HTR-8/SVneo (cell line): Measurements from ENCODE around the gene AP1G2.
A peak's percentile ranks its signal among the peaks of the same experiment; 100 is the strongest.
"Not testable (repeated sequence)": the region's sequence is repeated elsewhere in the genome, so short reads cannot be mapped to it uniquely, and the experiment has no call there.

Experiments used
- DNase-seq: peaks from one replicate; pipeline ENCODE4 v3.0.0; 2011; ENCODE audit warnings: low spot score, mixed read lengths; ENCODE audit not compliant: insufficient read length
- FAIRE-seq: peaks from 2 replicates; lab custom pipeline; 2011; peaks lifted over from hg19 to GRCh38; lab: Jason Lieb, UNC

Gene AP1G2

DNA sequence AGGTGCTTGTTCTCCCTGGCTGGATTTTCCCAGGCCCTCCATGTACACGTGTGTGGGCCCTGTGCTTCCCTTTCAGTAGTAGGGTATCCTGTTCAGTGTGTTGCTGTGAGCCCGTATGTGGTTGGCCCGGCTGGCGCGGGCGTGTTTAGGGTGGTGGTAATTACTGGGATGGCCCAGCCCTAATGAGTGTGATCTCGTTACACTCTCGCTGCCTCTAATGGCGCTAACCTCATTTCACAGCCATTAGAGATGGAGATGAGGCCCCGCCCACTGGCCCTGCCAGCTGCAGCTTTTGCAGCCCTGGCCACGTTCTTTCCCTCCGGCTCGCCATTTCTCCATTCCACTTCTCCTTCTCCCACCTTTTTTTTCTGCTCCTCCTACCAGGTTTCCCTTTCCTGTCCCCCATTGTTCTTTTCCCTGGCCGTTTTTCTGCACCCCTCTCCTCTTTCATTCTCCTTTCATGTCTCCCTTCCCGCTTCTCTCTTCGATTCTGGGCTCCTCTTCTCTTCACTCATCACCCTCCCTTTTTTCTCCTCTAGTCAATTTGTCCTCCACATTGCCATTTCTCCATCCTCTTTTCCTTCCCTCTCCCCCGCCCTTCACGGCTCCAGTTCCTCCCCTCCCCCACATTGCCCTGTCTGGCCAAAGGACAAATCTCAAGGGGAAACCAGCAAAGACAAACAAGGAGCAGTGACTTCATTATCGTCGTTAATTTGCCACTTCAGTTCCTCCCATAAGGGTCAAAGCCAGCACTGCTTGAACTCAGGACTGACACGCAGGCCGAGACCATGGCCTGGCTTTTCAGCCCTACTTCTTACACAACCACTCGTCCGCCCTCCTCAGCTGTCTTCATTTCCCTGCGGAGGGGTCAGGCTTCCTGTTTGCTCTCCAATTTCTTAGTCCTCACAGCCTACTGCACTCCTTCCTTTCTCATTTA is 22.8 kb downstream of the AP1G2 start:
- FAIRE-seq (no peak), DNase-seq (no peak)

DNA sequence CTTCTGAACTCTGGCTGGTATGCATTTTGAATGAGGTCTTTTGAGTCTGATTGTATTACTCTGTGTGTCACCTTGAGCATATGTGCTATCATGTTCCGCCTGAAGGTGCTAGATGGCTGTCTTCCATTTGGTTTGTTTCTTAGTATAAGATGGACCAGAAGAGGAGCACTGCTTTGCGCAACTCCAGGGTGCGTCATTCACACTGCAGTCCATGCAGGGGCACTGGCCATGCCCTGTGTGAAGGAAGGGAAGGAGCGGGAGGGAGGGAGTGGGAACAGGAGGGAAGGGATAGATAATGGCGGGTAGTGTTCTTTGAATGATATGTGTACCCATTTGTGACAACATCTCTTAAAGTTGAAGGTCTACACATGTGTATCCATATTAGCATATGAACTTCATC is 24.2 kb downstream of the AP1G2 start:
- FAIRE-seq (no peak), DNase-seq (no peak)

GRCh38 chr14:23542261-23542660 is 25.3 kb downstream of the AP1G2 start:
- no peak for FAIRE-seq
- no peak for DNase-seq

DNA sequence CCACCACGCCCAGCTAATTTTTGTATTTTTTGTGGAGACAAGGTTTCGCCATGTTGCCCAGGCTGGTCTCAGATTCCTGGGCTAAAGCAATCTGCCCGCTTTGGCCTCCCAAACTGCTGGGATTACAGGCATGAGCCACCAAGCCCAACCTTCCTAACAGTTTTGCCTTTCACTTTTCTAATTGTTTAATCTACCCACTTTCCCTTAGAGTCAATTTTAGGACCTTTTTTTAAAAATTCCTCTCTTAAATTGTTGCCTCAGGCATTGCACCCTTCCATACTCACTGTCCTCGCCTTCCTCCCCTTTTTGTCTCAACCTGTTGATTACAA is 27.5 kb downstream of the AP1G2 start:
- no peak for DNase-seq
- no peak for FAIRE-seq

GRCh38 chr14:23539248-23540140 is 28.1 kb downstream of the AP1G2 start:
- FAIRE-seq (no peak), DNase-seq (peak; percentile 53)

DNA sequence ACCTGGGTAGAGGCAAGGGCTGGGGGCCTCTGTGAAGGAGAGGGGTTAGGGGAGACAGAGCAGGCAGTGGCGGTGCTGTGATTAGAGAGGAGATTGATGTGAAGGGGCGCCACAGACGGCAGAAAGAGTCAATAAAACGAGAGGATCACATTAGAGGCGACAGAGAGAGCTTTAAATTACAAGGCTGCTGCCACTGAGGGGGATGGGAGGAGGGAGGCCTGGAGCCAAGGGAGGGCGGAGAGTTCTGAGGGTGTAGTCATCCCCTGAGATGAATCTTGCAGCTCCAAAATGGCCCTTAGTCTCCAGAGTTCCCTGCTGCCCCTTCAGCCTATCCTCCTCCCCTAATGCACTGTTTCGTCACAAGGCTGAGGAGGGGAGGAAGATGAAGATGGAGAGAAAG is 28.8 kb downstream of the AP1G2 start:
- FAIRE-seq (no peak), DNase-seq (no peak)

GRCh38 chr14:23538050-23538718 is 29.4 kb downstream of the AP1G2 start:
- no peak for FAIRE-seq
- no peak for DNase-seq

DNA sequence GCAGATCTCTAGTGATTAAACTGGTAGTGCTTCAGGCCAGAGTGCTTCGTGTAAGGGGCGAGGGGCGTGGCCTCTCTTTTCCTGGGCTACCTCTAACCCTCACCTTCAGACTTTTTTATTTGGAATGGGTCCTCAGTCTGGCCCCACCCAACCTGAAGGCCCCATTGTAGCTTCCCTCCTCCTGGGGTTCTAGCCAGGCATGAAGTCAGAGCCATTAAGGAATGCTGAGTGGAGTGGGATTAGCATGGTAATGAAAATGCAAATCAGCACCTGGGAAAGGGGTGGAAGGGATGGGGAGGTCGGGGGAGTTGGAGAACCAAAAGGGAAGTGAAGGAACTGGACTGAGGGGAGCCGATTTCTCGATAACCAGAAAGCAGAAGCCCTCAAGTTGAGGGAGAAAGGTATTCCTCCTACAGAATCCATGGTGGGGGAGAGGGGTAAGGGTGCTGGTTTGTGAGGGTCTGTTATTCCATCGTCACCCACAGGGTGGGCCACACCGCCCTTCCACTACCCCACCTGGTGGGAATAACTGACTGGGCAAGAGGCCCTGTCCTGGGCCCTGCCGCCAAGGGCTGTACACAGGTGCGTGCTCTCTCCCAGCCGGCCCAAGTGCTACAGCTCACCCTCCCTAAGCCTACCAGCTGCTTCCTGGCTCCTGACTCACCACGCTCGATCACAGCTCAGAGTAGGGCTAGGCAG is 30.1 kb downstream of the AP1G2 start:
- no peak for DNase-seq

GRCh38 chr14:23536906-23537305 is 30.7 kb downstream of the AP1G2 start:
- DNase-seq, FAIRE-seq: not testable (repeated sequence)

More for the DNA sequence above, 30.1 kb downstream of the AP1G2 start:
- no peak for FAIRE-seq

DNA sequence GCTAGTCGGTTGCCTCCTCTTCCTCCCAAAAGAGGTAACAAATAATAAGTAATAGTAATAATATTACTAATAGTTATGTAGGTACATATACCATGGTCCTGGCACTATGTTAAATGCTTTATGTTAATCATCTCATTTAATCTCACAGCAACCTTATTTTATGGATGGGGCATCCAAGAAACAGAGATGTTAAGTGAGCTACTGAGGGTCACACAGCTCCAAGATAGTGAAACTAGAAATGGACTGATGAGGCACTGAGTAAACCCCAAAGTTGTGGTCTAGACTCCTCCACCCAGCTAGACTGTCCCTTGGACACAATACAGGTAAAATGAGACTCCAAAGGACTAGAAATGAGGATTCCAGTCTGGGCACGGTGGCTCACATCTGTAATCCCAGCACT is 31.1 kb downstream of the AP1G2 start:
- FAIRE-seq (no peak), DNase-seq (no peak)

- no peak for FAIRE-seq
- DNase-seq, result no peak
These were observed 31.6 kb downstream of the AP1G2 start for GRCh38 chr14:23535943-23536342.

DNA sequence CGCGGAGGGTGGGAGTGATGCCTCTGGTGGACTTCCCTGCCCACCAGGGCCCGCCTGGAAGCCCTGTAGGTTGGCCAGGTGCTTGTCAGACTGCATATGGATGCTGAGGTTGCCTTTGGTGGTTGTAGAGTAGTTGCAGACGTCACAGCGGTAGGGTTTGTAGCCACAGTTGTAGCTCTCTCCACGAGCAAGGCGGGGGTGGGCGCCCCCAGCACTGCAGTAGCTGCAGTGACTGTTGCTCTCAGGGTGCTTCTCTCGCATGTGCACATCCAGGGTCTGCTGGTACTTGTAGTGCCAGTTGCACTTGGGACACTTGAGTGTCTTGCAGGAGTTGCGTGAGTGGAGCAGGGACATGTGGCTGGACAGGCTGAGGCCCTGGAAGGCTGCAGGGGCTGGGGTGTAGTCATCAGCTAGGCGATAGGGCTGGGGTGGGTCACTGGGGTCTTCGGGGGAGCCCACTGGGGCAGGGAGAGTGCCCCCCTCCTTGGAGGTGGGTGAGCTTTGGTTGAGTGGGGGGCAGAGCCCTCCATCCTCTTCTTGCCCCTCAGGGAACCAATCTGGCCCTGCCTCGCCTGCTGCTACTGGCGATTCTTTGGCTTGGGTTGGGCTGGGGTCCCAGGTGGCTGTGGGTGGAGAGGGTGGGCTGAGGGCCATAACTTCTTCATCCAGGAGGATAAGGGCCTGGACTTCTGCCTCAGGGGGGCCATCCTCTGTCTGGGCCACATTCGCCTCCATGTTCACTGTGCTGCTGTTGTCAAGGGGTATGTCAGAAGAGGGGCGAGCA is 33.7 kb downstream of the AP1G2 start:
- no peak for FAIRE-seq
- no peak for DNase-seq

DNA sequence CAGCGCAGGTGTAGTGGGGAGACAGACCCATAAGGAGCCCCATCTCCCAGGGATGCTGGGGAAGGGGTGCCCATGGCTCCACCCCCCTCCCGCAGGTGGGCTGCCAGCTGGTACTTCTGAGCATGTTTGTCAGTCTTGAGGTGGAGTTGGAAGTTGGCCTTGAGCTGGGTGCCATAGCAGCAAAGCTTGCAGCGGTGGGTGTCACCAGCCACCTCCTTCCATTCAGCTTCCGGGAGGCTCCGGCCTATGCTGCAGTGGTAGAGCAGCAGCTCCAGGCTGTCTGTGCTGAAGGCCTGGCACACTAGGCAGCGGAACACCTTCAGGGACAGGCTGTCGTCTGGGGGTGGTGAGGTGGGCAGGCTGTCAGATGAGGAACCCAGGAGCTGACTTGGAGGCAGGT is 34.9 kb downstream of the AP1G2 start:
- no peak for FAIRE-seq
- DNase-seq, result no peak

GRCh38 chr14:23531391-23531790 is 36.2 kb downstream of the AP1G2 start:
- FAIRE-seq (no peak), DNase-seq (no peak)

- FAIRE-seq (no peak), DNase-seq (no peak)
These were observed 37.1 kb downstream of the AP1G2 start for GRCh38 chr14:23530375-23531055.

DNA sequence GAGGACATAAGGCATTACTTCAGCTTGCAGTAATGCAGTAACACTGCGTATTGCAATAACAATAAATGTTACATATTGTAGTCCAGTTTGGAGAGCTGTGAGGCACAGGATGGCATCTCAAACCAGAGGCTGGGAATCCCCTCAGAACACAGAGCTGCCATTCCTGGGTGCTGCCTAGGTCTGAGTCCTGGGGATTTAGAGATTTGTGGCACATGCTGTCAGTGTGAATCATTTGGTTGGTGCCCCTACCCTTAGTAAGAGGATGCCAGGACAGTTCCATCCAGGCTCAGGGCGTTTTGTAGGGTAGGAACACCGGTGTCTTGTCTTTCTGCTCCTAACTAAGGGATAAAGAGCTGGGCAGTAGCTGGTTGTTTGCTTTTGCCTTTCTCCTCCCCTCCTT is 38.6 kb downstream of the AP1G2 start:
- DNase-seq (no peak), FAIRE-seq (no peak)

GRCh38 chr14:23528555-23528954 is 39.0 kb downstream of the AP1G2 start:
- DNase-seq, result no peak
- FAIRE-seq, result no peak

DNA sequence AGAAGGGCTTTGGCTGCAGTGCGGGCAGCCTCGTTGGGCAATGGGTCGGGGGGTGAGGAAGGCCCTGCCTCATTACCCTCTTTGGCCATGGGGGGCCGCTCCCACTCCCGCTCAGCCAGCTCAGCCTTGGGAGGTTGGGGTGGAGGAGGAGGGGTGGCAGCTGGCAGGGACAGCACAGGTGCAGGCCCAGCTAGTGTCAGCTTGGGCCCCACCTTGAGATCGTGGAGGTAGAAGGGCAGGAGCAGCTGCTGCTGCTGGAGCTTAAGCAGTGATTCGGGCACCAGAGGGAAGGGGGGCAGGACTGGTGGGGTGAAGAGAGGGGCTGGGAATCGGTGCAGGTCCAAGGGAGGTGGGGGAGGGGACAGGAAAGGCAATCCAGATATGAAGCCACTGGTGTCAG is 42.0 kb downstream of the AP1G2 start:
- DNase-seq (no peak), FAIRE-seq (no peak)

DNA sequence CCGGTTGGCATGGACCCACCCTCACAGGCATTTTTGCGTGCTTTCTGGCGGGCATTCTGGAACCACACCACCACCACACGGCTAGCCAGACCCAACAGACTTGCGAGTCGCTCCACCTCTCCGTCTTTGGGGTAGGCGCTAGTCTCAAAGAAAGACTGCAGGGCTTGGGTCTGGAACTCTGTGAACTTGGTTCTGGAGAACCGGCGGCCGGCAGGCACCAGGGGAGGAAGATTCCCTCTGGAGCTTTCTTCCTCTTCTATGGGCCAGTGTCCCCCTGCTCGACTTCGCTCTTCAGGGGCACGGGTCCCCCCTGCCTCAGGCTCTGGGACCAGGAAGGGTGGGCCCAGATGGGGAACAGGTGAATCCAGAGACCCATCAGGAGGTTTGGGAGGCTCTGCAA is 42.6 kb downstream of the AP1G2 start:
- FAIRE-seq (no peak), DNase-seq (no peak)
